ENCODE data around the gene TBX3. TPM values are rescaled to one million over a fixed set of nuclear protein-coding genes. Genes with fewer than 3 reads are reported as not detected.

The TBX3 gene
- total RNA-seq, 1 donor from 2014 or later = 427 TPM

GRCh38 chr12:114694436-114695304, 10.7 kb upstream of the TBX3 start:
- Mint-ChIP-seq H3K4me3 (peak overlapping the region; percentile 92), H3K27me3 (ENCODE audit: low read depth) (no peaks in the 10 kb centered on the region), H3K36me3 (no peaks in the 10 kb centered on the region), H3K27ac (peak overlapping the region; percentile 100), H3K9me3 (no peaks in the 10 kb centered on the region), H3K4me1 (peaks cover 82% of the 10 kb centered on the region)
- TF ChIP-seq CTCF (IDR thresholded peaks at IDR 0.05; ENCODE audit: unreplicated experiment) = no peak
- DNase-seq (ENCODE audit: low spot score in 2 of 2, unreplicated experiment in 2 of 2) = no peak

- H3K4me1 Mint-ChIP-seq = peaks cover 85% of the 10 kb centered on the region
- peak overlapping the region; percentile 92 for H3K4me3 Mint-ChIP-seq
Measured at GRCh38 chr12:114693532-114693931, 9.6 kb upstream of the TBX3 start.

GRCh38 chr12:114693059-114693531, 9.1 kb upstream of the TBX3 start:
- no peaks in the 10 kb centered on the region for H3K9me3 Mint-ChIP-seq
- no peak for DNase-seq (ENCODE audit: low spot score in 2 of 2, unreplicated experiment in 2 of 2)
- H3K36me3 Mint-ChIP-seq = no peaks in the 10 kb centered on the region
- peak overlapping the region; percentile 100 for H3K27ac Mint-ChIP-seq
- no peak for TF ChIP-seq CTCF (IDR thresholded peaks at IDR 0.05; ENCODE audit: unreplicated experiment)
- peaks cover 86% of the 10 kb centered on the region for H3K4me1 Mint-ChIP-seq
- H3K4me3 Mint-ChIP-seq = peak overlapping the region; percentile 92
- no peaks in the 10 kb centered on the region for H3K27me3 Mint-ChIP-seq (ENCODE audit: low read depth)

More at GRCh38 chr12:114693532-114693931, 9.6 kb upstream of the TBX3 start:
- Mint-ChIP-seq H3K27me3 (ENCODE audit: low read depth) (no peaks in the 10 kb centered on the region), H3K36me3 (no peaks in the 10 kb centered on the region), H3K9me3 (no peaks in the 10 kb centered on the region), H3K27ac (peak overlapping the region; percentile 100)
- no peak for DNase-seq (ENCODE audit: low spot score in 2 of 2, unreplicated experiment in 2 of 2)
- no peak for TF ChIP-seq CTCF (IDR thresholded peaks at IDR 0.05; ENCODE audit: unreplicated experiment)

- Mint-ChIP-seq H3K4me1 (peaks cover 85% of the 10 kb centered on the region), H3K9me3 (no peaks in the 10 kb centered on the region), H3K27me3 (ENCODE audit: low read depth) (no peaks in the 10 kb centered on the region), H3K36me3 (no peaks in the 10 kb centered on the region), H3K4me3 (peak overlapping the region; percentile 92), H3K27ac (peak overlapping the region; percentile 100)
- TF ChIP-seq CTCF (IDR thresholded peaks at IDR 0.05; ENCODE audit: unreplicated experiment) = no peak
- no peak for DNase-seq (ENCODE audit: low spot score in 2 of 2, unreplicated experiment in 2 of 2)
Measured at GRCh38 chr12:114692186-114693058, 8.4 kb upstream of the TBX3 start.

- H3K9me3 Mint-ChIP-seq = no peaks in the 10 kb centered on the region
- peaks cover 86% of the 10 kb centered on the region for H3K4me1 Mint-ChIP-seq
- H3K4me3 Mint-ChIP-seq = peak overlapping the region; percentile 92
- TF ChIP-seq CTCF (IDR thresholded peaks at IDR 0.05; ENCODE audit: unreplicated experiment) = no peak
- H3K27ac Mint-ChIP-seq = peak overlapping the region; percentile 100
- DNase-seq (ENCODE audit: low spot score in 2 of 2, unreplicated experiment in 2 of 2) = no peak
- no peaks in the 10 kb centered on the region for H3K36me3 Mint-ChIP-seq
- H3K27me3 Mint-ChIP-seq (ENCODE audit: low read depth) = no peaks in the 10 kb centered on the region
Measured at GRCh38 chr12:114691763-114692185, 7.8 kb upstream of the TBX3 start.
